ENCODE results near the gene FAF1.

GRCh38 chr1:50453266-50453665 is 506.8 kb downstream of the FAF1 start:
- TF ChIP-seq CTCF (conservative IDR thresholded peaks at IDR 0.05 in 1 of 2, IDR thresholded peaks at IDR 0.05 in 1 of 2; ENCODE audit: low read depth in 1 of 2, low read length in 2 of 2) (no peak), EZH2 (IDR thresholded peaks at IDR 0.05; ENCODE audit: low read length, missing control alignments) (no peak)
